ENCODE results near the gene CORO2A.
"Not testable (repeated sequence)": the region's sequence is repeated elsewhere in the genome, so short reads cannot be mapped to it uniquely, and the experiment has no call there.

DNA sequence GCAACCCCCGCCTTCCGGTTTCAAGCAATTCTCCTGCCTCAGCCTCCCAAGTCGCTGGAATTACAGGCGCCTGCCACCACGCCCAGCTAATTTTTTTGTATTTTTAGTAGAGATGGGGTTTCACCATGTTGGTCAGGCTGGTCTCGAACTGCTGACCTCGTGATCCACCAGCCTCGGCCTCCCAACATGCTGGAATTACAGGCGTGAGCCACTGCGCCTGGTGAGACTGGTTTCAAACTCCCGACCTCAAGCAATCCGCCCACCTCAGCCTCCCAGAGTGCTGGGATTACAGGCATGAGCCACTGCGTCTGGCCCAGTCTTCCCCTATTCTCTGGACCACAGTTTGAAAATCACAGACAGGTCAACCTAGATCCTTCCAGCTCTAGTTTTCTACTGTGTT, 68.3 kb downstream of the CORO2A start:
- TF ChIP-seq EZH2phosphoT487 (IDR thresholded peaks at IDR 0.05; ENCODE audit: borderline replicate concordance, low read length) = not testable (repeated sequence)
- TF ChIP-seq, protein P1, sequence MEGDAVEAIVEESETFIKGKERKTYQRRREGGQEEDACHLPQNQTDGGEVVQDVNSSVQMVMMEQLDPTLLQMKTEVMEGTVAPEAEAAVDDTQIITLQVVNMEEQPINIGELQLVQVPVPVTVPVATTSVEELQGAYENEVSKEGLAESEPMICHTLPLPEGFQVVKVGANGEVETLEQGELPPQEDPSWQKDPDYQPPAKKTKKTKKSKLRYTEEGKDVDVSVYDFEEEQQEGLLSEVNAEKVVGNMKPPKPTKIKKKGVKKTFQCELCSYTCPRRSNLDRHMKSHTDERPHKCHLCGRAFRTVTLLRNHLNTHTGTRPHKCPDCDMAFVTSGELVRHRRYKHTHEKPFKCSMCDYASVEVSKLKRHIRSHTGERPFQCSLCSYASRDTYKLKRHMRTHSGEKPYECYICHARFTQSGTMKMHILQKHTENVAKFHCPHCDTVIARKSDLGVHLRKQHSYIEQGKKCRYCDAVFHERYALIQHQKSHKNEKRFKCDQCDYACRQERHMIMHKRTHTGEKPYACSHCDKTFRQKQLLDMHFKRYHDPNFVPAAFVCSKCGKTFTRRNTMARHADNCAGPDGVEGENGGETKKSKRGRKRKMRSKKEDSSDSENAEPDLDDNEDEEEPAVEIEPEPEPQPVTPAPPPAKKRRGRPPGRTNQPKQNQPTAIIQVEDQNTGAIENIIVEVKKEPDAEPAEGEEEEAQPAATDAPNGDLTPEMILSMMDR (IDR thresholded peaks at IDR 0.05; ENCODE audit: low read depth, low read length, poor library complexity, severe bottlenecking) = not testable (repeated sequence)
